Femur (tissue), 1 donor: ENCODE measurements around the gene MBOAT1.
"Not testable (repeated sequence)": the region's sequence is repeated elsewhere in the genome, so short reads cannot be mapped to it uniquely, and the experiment has no call there.

Experiments
- DNase-seq: peaks from one replicate; pipeline ENCODE4 v3.0.0-alpha.2; 2017

Gene MBOAT1, protein sequence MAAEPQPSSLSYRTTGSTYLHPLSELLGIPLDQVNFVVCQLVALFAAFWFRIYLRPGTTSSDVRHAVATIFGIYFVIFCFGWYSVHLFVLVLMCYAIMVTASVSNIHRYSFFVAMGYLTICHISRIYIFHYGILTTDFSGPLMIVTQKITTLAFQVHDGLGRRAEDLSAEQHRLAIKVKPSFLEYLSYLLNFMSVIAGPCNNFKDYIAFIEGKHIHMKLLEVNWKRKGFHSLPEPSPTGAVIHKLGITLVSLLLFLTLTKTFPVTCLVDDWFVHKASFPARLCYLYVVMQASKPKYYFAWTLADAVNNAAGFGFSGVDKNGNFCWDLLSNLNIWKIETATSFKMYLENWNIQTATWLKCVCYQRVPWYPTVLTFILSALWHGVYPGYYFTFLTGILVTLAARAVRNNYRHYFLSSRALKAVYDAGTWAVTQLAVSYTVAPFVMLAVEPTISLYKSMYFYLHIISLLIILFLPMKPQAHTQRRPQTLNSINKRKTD

DNA sequence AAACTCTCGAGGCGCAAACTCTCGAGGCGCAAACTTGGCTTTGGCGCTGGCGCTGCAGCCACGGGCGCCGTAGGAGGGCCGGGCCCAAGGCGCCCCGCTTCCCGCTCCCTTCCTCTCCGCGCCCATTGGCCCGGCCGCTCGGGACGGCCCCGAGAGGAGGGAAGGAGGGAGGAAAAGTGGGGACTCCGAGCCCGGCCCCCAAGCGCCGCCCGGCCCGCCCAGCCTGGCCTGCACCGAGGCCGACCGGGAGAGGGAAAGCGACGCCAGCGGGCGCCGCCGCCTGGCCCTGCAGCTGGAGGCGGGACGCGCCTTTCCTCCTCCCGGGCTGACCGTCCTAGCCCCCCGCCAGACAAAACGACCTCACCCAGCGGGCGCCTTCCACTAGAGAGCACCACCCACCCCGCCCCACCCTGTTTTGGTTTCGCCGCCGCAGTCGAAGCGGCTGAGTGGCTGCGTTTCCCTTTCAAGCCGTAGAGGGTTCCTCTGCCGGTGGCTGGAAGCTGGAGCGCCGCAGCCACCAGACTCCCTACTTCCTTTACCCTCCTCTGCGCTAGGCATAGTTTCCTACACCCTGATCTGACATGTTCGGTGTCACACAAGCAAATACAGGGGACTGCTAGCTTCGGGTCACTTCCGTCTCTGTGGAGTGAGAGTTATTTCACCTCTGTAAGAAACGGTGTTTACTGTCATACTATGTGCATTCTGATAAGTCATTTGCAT is at the start of gene MBOAT1:
Gene MBOAT1 (minus strand): TSS at position 78 of the 720 bp plus-strand sequence. CDS start 235 bp downstream, outside the sequence.
- DNase-seq, result peak; percentile 94

DNA sequence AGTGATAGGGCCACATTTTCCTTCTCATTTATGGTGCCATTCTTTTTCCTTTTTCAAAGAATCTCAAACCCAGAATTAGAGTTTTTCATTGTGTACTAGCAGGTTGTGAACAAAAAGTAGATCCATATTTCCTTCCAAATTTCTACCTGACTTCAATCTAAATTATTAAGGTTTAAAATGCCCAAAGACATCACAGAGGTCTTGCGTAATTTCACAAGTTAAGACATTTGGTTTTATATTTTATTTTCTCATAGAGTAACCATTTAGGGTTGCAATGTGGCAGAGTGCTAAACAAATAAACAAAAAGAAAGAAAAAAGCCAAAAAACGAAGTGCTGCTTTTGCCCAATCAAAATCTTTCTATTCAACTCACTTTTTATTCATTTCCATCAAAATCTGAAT is 49.4 kb upstream of the MBOAT1 start:
- no peak for DNase-seq

DNA sequence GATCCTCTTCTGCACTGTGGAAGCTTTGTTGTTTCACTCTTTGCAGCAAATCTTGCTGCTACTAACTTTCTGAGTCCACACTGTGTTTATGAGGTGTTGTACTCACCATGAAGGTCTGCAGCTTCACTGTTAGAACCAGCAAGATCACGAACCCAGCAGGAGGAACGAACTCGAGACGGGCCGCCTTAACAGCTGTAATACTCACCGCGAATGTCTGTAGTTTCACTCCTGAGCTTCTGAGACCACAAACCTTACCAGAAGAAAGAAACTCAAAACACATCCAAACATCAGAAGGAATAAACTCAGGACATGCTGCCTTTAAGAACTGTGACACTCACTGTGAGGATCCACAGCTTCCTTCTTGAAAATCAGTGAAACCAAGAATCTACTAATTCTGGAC is 48.1 kb upstream of the MBOAT1 start:
- DNase-seq, result no peak

DNA sequence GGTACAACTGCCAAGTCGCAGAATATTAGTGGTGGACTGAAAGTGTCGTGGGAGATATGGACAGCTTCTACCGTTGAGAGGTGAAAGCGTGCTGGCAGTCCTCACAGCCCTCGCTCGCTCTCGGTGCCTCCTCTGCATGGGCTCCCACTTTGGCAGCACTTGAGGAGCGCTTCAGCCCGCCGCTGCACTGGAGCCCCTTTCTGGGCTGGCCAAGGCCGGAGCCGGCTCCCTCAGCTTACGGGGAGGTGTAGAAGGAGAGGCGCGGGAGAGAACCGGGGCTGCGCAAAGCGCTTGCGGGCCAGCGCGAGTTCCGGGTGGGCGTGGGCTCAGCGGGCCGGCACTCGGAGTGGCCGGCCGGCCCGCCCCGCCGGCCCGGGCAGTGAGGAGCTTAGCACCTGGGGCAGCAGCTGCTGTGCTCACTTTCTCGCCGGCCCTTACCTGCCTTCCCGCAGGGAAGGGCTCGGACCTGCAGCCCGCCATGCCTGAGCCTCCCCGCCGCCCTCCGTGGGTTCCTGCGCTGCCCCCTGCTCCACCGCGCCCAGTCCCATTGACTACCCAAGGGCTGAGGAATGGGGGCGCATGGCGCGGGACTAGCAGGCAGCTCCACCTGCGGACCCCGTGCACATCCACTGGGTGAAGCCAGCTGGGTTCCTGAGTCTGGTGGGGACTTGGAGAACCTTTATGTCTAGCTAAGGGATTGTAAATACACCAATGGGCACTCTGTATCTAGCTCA is 47.2 kb upstream of the MBOAT1 start:
- no peak for DNase-seq

DNA sequence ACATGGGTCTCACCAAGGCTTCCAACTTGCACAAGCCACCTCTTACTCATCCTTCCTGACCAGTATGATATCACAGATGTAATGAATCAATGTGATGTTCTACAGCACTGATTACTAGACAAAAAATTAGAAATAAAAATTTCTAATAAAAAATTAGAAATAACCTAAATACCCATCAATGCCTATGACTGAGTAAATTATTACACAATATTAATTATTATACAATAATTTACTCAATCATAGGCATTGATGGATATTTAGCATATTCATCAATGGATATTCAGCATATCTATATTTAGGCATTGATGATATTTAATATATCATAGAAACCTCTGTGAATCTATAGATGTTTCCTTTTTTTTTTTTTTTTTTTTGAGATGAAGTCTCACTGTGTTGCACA is 43.2 kb upstream of the MBOAT1 start:
- no peak for DNase-seq

DNA sequence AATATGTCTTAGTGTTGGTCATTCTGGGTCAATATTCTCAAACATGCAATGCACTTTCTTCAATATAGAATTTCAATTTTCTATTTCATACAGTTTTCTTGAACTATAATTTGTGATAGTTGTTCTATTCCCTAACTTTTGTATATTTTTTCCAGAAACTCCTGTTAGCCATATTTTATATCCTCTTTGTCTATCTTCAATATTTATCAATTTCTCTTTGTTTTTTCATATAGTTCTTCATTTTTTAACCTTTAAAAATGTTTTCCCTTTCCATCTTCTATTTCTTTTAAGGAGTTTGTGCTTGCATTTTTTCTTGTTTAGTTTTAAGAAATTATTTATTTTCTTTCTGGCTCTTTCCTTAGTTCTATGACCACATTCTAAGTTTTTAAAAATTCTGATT is 42.0 kb upstream of the MBOAT1 start:
- DNase-seq, result no peak

DNA sequence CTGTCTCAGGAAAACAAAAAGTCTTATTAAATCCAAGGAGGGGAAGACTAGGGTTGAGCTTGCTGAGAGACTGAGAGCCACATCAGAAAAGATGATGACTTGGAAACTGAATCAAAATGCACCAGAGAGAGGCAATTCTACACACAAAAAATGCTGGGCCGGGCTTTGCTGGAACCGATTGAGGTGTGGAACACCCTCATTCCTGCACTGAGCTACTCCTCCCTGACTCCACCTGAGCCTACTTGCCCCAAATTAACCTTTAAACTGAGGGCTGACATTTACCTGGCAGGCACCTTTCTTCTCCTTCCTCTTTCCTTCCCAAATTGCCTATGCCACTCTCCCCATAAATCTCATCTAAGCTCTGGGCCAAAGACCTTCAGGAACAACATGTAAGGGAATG is 40.8 kb upstream of the MBOAT1 start:
- DNase-seq, result no peak

DNA sequence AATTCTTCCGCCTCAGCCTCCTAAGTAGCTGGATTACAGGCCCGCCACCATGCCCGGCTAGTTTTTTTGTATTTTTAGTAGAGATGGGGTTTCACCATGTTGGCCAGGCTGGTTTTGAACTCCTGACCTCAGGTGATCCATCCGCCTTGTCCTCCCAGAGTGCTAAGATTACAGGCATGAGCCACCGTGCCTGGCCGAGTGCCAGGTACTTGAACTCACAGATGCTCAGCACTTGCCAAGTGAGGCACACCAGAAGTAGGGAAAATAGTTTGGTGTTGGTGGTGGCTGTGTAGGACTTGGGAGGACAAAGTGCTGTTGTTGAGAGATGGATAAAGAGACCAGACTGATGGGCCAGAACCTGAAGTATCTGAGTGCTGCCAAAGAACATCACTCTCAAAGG is 40.0 kb upstream of the MBOAT1 start:
- no peak for DNase-seq

DNA sequence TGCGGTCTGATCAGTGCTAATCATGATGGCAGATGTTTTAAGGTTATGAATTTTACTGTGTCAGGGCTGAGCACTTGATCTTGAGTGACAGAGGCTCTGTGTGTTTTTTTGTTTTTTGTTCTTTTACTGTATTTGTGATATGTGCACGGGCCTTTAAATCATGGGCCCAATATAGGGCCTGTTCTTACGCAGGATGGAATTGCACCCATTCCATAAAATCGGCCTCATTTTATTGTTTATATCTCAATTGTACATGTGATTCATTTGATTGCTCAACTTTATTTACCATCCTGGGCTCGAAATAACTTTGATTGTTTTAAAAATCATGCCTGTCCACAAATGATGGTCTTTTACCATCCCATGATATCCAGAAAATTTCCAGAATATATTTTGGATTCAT is 39.3 kb upstream of the MBOAT1 start:
- no peak for DNase-seq

DNA sequence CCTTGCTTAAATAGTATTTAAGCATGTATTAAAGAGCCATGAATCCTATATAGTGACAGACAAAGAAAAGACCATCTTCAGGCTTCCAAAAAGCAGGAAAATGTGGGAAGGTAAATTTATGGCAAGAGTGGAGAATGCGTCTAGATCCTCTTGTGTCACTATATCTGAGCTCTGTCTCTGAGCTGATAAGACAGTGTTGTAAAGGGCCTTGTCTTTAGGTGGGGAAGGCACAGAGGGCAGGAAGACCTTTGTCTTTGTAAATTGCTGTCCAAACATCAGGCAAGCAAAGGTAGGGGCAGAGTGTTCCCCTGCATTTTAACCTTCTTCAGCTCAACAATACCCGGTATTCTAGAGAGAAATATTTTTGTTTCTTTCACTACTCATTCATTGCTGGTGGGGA is 33.9 kb upstream of the MBOAT1 start:
- DNase-seq, result no peak

DNA sequence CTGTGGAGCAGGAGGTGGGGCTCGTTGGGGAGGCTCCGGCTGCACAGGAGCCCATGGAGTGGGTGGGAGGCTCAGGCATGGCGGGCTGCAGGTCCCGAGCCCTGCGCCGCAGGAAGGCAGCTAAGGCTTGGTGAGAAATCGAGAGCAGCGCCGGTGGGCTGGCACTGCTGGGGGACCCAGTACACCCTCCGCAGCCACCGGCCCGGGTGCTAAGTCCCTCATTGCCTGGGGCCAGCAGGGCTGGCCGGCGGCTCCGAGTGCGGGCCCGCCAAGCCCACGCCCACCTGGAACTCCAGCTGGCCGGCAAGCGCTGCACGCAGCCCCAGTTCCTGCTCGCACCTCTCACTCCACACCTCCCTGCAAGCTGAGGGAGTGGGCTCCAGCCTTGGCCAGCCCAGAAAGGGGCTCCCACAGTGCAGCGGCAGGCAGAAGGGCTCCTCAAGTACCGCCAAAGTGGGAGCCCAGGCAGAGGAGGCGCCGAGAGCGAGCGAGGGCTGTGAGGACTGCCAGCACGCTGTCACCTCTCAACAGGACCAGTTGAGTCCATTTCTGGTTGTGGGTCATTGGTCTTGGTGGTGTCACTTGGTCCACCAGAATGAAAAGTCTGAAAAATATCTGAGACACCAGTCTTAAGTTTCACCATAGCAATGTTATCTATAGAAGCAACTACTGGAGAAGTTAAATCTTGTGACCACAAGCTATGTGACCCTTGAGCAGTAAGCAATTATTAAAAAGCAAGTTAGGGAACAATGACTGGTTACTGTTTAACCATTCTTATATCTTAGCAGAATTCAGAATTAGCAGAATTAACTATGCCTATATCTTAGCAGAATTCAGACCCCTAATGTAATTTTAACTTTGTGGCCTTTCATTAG is 32.8 kb upstream of the MBOAT1 start:
- DNase-seq, result not testable (repeated sequence)

DNA sequence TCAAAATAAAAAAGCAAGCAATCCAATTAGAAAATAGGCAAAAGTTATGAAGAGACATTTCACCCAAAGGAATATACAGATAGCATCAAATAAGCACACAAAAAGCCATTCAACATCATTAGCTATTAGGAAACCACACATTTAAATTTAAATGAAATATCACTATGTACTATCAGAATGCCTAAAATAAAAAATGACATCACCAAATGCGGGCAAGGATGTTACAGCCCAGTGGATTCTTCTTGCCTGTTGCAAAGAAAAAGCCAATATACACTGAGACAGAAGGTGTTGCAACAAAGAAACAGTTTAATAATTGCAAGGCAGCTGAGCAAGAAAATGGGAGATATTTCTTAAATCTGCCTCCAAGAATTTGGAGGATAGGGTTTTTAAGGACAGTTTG is 31.0 kb upstream of the MBOAT1 start:
- no peak for DNase-seq

DNA sequence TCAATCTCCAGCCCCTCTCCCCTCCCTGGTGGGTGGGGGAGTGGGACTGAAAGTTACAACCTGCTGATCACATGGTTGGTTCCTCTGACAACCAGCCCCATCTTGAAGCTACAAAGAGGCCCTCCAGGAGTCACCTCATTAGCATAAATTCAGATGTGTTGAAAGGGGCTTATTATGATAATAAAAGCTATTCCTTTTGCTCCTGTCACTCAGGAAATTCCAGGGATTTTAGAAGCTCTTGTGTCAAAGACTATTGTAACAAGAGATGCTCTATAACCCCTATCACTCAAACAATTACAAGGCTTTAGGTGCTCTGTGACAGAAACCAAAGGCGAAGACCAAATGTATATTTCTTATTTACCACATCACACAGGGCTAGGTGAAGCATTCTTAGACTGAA is 30.1 kb upstream of the MBOAT1 start:
- DNase-seq, result no peak

DNA sequence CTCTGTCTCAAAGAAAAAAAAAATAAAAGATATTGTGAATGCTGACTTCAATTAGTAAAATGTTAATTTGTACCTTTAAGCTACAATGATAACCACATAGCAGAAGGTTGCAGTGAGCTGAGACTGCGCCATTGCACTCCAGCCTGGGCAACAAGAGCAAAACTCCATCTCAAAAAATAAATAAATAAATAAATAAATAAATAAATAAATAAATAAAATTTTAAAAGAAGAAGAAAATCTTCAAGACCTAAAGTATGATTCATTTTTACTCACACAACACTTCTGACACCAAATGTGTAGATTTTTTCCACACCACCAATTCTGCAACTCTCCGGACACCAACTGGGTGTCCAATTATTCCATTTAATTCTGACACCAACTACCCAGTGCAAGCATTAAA is 28.8 kb upstream of the MBOAT1 start:
- no peak for DNase-seq

DNA sequence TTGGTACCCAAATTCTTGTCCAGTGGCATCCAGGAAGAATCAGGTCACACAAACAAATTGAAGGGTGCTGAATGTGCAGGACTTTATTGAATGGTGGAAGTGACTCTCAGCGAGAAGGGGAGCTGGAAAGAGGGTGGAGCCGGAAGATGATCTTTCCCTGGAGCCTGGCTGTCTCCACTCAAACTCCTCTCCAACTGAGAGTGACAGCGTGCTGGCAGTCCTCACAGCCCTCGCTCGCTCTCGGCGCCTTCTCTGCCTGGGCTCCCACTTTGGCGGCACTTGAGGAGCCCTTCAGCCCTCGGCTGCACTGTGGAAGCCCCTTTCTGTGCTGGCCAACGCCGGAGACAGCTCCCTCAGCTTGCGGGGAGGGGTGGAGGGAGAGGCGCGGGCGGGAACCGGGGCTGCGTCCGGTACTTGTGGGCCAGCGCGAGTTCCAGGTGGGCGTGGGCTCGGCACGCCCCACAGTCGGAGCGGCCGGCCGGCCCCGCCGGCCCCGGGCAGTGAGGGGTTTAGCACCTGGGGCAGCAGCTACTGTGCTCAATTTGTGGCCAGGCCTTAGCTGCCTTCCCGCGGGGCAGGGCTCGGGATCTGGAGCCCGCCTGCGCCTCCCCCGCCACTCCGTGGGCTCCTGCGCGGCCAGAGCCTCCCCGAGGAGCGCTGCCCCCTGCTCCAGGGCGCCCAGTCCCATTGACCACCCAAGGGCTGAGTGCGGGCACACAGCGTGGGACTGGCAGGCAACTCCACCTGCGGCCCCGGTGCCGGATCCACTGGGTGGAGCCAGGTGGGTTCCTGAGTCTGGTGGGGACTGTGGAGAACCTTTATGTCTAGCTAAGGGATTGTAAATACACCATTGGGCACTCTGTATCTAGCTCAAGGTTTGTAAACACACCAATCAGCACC is 26.7 kb upstream of the MBOAT1 start:
- no peak for DNase-seq

DNA sequence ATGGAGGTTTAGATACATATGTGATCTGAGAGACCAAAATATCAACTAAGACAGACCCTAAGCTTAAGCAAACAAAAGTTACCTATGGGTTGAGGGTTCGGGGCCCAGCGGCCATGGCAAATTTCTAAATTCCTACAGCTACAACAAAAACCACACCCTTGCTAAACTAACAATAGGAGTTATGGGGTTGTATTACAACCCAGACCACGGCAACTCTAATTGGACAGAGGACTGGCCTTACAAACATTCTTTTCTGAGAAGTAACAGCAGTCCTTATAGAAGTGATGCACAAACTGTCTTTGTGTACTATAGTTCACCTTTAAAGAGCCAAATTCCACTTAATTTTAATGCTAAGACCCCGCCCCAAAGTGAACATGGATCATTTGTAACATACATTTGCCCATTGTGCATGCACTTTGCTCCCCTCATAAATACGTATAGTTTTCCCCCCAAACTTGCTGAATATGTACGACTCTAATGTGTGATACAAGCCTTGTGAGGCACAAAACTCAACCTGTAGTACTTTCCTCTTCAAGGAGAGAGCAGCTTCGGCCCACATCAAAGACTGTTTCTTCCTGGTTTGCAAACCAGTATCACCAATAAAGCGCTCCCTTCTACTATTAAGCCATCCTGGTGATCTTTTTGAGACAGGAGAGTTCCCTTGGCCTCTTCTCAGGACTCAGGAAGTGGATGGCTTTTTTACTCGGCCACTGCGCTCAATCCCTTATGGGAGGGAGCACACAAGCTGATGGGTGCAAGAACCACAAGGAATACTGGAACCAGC is 25.6 kb upstream of the MBOAT1 start:
- no peak for DNase-seq

DNA sequence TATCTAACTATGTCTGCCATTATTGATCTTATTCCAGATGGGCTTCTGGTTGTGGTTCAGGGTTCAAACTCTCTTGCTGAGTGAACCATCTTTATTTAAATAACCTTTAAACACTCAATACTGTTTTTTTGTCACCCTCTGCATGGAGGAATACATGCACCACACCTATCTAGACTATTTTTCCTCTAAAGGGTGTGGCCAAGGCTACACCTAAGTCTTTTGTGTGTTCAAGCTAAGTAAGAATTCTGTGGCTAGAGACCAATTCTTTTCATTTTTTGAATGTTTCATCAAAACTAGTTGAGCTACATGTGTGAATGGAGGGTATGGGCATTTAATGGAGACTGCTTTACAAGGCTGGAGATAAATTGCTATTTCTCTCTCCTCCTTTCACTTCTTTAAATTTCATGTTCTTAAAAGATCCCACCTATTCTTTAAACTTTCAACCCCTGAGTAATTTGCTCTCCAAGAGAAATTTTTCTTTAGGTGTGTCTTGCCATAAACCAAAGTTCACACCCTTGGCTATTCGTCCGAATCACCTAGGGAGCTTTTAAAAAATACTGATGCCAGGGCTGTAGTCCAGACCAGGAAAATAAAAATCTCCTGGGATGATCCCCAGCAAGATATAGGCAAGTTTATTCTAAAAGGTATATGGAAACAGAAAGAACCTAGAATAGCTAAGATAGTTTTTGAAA is 24.8 kb upstream of the MBOAT1 start:
- DNase-seq, result no peak

DNA sequence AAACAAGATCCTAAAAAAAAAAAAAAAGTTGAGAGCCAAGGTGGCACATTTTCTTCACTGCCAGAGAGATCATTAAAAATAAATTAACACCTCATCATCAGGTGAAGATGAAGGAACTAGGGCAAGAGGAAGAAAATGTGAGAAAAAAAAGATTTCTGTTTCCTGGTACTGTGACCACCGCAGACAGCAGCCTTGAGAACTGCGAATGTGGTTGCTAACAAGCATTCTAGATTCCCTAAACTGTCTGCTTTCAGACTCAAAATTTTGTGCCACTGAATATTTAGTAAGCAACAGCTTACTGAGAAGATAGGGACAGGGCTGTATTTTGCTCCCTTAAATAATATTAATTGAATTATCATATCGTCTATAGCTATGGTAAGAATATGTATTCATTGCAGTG is 24.1 kb upstream of the MBOAT1 start:
- DNase-seq, result no peak

DNA sequence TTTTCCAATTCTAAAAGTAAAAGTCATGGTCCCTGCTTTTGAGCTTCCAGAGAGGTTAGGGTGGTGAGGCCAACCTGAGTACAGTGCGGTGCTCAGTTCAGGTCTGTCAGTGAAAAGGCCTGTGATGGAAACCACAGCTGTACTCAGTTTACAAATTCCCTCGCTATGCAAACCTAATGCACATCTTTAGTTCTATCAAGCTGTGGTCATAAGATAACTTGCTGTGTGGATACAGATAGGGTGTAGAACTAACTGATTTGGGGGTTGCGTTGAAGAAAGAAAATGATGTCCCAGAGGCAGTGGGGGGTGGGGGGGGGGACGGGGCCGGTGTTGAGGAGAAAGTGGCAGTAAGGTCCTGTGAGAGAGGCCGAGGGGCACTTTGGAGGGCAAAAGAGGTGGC is 22.8 kb upstream of the MBOAT1 start:
- DNase-seq, result no peak

DNA sequence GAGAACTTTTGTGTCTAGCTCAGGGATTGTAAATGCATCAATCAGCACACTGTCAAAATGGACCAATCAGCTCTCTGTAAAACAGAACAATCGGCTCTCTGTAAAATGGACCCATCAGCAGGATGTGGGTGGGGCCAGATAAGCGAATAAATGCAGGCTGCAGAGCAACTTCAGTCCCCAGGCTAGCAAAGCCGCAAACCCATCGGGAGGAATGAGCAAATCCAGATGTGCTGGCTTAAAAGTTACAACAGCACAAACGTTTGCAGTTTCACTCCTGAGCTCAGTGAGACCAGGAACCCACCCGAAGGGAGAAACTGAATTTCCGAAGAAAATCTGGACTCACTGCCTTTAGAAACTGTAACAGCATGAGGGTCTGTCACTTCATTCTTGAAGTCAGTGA is 21.9 kb upstream of the MBOAT1 start:
- no peak for DNase-seq
